HG03135 (cell line): ENCODE data around the gene RNF34.

Experiments
- ATAC-seq: cut with Tn5 transposase; IDR thresholded peaks from one replicate; pipeline ENCODE4 v1.9.1; 2021; ENCODE audit warnings: mild to moderate bottlenecking, moderate library complexity; ENCODE audit not compliant: unreplicated experiment

Gene RNF34

DNA sequence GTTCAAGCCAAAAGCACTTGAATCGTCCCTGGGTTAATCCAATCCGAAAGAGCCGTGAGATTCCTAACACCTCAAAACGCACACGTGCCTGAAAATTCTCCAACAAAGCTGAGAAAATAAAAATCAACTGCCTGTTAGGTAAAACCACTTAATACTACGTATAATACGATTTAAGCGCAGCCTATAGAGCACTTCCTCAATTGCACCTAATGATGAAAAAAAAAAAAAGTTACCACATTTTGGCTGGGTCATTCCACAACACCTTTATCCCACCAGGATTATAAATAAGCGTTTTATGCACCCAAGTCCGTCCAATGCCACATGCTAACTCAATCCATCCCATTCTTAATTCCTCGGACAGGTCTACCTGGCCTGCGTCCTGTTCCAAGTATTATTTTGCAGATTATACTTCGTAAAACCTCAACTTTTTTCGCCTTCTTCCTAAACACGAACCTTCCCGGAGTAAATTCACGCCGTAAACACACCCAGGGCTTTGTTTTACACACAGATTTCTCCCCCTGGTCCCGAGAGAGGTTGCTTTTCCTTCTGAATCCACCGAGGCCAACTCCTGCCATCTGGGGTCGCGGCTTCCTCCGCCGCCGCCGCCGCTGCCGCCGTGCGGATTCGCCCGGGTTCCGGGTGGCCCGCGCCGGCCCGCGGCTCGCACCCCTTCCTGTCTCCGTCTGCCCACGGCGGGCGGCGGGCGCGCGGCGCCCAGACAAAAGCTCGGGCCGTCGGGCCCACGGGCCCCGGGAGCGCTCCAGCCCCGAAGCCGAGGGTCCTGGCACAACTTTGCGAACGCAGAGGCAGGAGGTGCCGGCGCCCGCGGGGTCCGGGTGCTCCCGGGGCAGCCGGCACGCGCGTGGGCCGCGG is 66.2 kb downstream of the RNF34 start:
- ATAC-seq = peak; percentile 14

DNA sequence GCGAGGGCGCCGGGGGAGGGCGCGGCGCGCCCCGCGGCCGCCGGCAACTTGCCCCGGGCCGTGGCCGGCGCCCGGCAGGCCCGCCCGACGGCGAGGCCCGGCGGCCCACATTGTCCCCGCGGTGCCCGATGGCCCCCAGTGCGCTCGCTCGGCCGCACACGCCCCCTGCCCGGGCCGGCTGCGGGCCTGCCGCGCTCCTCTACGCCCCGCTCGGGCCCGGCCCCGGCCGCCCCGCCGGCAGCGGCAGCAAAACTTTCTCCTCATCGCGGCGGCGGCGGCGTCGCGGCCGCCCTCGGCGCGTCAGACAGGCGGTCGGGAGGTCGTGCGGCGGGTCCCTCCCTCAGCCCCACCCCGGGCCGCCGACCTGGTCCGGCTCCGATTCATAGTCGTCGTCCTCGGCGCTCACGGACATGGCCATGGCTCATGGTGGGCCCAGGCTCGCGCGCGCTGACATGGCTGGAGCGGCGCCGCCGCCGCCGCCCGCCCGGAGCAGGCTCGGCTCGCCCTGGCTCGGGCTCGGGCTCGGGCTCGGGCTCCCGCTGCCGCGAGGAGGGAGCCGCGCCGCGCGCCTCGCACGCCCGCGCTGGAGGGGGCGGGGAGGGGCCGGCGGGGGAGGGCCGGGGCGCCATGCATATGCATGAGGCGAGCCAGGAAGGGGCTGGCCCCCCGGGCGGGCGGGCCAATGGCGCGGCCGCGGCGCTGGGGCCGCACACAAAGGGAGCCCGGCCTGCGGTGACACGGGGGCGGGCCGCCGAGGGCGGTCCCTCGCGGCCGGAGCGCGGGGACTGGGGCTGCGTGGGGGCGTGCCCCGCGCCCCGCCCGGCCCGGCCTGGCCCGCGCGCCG is 67.1 kb downstream of the RNF34 start:
- ATAC-seq = peak; percentile 82

DNA sequence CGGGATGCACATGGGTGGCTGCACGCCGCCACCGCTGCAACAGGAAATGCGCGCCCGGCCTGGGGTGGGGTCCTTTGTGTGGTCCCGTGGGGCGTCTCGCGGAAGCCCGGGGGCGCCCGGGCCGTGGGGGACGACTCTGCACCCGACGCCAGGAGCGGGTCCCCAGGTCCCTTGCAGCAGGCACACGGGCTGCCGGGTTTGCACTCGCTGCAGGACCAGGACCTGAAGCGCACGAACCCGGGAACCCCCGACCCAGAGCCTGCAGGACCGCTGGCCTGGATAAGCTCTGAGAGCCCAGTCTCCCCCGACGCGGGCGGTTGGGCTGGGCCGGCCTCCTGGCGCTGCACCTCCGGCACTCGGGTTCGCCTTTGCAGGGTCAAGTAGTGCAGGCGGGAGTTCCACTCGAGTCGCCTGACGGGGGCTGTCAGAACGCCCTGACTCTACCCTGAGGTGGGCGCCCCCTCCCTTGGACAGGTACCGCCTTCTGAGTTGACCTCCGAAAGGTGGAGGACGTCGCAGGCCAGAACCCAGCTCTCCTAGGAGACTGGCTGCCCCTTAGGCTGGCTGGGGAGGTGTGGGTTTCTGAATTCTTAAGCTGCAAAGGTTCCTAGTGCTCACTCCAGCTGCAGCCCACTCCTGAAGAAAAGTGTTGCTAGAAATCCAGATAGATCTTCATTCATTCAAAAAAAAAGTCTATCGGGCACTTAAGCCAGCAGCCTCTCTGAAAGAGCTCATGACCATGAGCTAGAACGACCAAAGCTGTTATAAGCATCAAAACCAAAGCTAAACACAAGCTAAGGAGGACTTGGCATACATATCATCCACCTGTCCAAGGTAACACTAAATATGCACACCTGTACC is 68.0 kb downstream of the RNF34 start:
- ATAC-seq = peak; percentile 26

DNA sequence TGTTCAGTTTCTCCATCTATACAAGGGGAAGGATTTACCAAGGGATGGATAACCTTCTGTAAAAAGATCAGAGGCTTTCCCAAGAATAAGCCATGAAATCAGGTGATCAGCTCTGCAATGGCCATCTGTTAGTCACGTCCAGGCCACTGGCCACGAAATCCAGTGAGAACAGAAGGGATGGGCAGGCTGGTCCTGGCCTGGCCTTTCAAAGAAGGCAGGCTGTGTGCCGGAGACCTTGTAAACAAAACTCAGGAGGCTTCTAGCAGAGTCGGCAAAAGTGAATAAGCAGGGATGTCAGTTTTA is 68.5 kb downstream of the RNF34 start:
- no peak for ATAC-seq

DNA sequence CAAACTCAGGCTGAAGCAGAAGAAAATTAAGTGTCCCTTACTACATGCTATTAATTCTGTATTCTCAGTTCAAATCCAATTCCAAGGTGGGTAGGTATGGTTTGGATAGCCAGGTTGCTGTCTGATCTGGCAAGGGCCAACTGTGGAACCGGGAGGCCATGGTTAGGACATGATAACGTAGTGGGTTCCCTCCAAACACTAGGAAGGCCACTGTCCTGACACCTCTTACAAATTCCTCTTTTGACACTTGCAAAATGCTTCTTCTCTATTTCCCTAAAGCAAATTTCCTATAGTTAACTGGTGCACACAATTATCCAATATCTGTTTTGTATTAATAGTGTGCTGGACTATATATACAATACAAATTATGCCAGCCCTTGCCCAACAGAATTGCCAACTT is 70.8 kb downstream of the RNF34 start:
- no peak for ATAC-seq

DNA sequence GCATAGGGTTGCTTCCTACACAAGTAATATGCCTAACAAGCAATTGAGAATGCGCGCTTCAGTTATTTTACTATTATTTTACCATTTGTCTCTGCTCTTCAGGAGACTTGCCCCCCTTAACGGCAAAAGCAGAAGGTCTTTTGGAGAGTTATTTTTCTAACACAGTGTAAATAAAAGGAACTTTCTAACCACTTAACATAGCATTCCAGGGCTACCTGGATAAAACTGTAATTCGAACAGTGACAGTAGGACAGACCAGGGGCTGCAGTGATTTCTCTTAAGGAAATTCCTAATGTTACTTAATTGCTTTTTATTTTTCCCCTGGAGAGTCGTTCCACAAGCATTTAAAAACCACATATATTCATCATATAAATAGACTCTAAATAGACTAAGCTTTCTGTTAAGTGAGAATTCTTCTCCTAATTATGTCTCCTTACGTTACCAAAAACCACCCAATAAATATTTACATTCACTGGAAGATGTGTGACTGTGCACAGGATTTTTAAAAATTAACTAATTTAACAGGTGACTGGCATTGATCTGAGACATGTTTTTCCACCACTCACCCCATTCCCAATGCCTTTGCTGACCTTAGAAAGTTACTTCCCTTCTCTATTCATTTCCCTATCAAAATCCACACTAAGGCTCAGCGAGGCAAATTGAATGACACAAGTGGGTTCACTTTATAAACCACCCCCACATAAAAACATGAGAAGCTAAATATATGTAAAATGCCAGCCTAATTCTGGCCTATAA is 72.4 kb downstream of the RNF34 start:
- ATAC-seq = no peak
